Stimulated activated naive CD8-positive, alpha-beta T cell treated with anti-CD3 and anti-CD28 coated beads, Interleukin-15, Interleukin-2, amounts not matched to agents 100 ng/mL and 50 ng/mL, for 24 hours (primary cell): Measurements from ENCODE around the gene TTLL1.
"Not testable (repeated sequence)": the region's sequence is repeated elsewhere in the genome, so short reads cannot be mapped to it uniquely, and the experiment has no call there.

Experiments
- H3K27ac Mint-ChIP-seq: one replicate; pipeline ENCODE4 v1.8.0; 2021; ENCODE audit warnings: mild to moderate bottlenecking, mixed read lengths
- H3K27me3 Mint-ChIP-seq: one replicate; pipeline ENCODE4 v1.8.0; 2021; ENCODE audit warnings: mixed read lengths
- H3K36me3 Mint-ChIP-seq: one replicate; pipeline ENCODE4 v1.8.0; 2021; ENCODE audit warnings: low read depth, mixed read lengths
- H3K4me1 Mint-ChIP-seq: one replicate; pipeline ENCODE4 v1.8.0; 2021; ENCODE audit warnings: low read depth, mixed read lengths
- H3K4me3 Mint-ChIP-seq: one replicate; pipeline ENCODE4 v1.8.0; 2021; ENCODE audit warnings: mild to moderate bottlenecking, mixed read lengths
- H3K9me3 Mint-ChIP-seq: one replicate; pipeline ENCODE4 v1.8.0; 2021; ENCODE audit warnings: mixed read lengths

Gene TTLL1

GRCh38 chr22:43118024-43118849 lies 29.0 kb upstream of the TTLL1 start:
- Mint-ChIP-seq H3K36me3 (no peaks in the 10 kb centered on the region), H3K4me3 (no peak overlapping the region), H3K9me3 (no peaks in the 10 kb centered on the region), H3K27me3 (peaks cover 2% of the 10 kb centered on the region), H3K4me1 (peaks cover 5% of the 10 kb centered on the region), H3K27ac (no peak overlapping the region)

DNA sequence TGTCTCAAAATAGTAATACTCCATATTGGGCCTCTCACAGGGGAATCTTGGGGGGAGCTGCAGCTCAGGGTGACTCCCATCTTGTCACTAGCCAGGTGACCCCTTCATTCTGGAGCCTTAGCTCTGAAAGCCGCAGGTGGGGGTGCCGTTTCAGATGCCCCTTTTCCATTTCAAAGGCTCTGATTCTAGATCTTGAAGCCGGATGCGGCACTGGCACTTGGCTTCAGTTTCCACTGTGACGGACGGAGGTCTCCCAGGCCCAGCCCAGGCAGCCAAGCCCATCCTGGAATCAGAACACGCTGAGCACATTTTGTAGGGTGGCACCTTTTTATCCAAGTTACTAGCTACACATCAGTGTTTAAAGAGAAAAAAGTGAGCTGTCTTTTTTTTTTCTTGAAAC lies 27.7 kb upstream of the TTLL1 start:
- H3K27me3 Mint-ChIP-seq, result peaks cover 4% of the 10 kb centered on the region
- no peak overlapping the region for H3K4me3 Mint-ChIP-seq
- no peaks in the 10 kb centered on the region for H3K36me3 Mint-ChIP-seq
- no peaks in the 10 kb centered on the region for H3K9me3 Mint-ChIP-seq
- peaks cover 5% of the 10 kb centered on the region for H3K4me1 Mint-ChIP-seq
- H3K27ac Mint-ChIP-seq, result no peak overlapping the region

- H3K4me3 Mint-ChIP-seq, result no peak overlapping the region
- no peak overlapping the region for H3K27ac Mint-ChIP-seq
- no peaks in the 10 kb centered on the region for H3K36me3 Mint-ChIP-seq
- peaks cover 8% of the 10 kb centered on the region for H3K27me3 Mint-ChIP-seq
- no peaks in the 10 kb centered on the region for H3K9me3 Mint-ChIP-seq
- H3K4me1 Mint-ChIP-seq, result peaks cover 13% of the 10 kb centered on the region
Measured at GRCh38 chr22:43114958-43115357, 25.8 kb upstream of the TTLL1 start.

DNA sequence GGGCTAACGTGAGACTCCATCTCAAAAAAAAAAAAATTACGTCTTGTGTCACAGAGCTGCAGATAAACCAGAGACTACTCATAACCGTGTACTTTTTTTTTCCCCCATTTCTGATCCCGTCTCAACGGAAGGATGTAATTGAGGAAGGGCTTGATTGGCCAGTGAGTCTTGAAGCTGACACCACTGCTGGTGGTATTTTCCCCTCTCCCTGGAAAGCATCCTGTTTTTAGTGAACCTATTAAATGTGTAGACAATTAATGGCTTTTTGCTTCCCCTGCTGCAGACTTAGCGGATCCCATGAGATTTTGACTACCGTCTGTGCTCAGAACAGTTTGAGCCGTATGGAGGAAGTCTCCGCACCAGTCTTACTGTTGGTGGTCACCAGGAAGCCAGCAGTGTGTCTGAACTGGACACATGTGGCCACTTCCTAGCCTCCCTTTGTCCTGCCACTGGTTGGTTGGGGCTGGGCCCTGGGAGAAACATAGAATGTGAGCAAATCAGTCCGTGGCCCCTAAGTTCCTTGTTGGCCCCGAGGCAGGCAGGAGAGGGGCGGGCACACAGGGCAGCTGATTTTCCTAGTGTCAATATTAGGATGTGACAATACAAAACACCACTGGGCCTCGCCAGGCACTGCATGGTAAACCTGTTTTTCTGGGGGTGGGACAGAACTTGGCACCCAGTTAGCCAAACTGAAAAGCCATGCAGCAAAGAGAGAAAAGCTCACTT lies 24.5 kb upstream of the TTLL1 start:
- no peak overlapping the region for H3K27ac Mint-ChIP-seq
- no peaks in the 10 kb centered on the region for H3K9me3 Mint-ChIP-seq
- no peaks in the 10 kb centered on the region for H3K36me3 Mint-ChIP-seq
- no peak overlapping the region for H3K4me3 Mint-ChIP-seq
- H3K4me1 Mint-ChIP-seq, result peaks cover 13% of the 10 kb centered on the region
- H3K27me3 Mint-ChIP-seq, result peaks cover 8% of the 10 kb centered on the region

DNA sequence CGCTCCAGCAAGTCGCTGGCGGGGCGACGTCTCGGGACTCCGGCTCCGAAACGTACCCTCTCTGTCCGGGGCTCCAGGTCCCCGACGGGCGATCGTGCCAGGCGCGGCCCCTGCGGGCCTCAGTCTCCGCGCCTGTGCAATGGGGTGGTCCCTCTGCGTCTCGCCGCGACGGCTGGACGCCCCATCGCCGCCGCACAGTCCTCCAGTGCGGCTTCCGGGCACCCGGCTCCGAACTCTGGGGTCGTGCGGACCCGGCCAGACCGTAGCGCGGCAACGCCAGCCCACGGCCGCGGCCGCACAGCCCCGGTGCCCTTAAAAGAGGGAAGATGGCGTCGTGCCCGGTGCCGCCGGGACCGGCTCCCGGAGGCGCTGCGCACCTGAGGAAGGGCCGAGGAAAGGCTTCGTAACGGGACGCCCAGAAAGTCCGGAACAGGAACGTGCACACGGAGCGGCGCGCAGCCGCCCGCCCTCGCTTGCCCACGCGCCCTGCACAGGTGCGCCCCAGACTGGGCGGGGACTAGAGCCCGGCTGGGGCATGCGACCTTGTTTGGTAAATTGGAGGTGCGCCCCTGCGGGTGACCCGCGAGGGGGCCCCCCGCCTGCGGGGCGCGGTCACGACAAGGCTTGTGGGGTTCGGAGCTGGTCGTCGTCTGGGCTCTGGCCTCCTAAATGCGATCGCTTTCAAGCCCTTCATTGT lies 21.9 kb upstream of the TTLL1 start:
- Mint-ChIP-seq H3K27ac (no peak overlapping the region), H3K4me3 (peak overlapping the region; percentile 64), H3K36me3 (no peaks in the 10 kb centered on the region), H3K27me3 (peaks cover 8% of the 10 kb centered on the region), H3K9me3 (no peaks in the 10 kb centered on the region), H3K4me1 (peaks cover 12% of the 10 kb centered on the region)

DNA sequence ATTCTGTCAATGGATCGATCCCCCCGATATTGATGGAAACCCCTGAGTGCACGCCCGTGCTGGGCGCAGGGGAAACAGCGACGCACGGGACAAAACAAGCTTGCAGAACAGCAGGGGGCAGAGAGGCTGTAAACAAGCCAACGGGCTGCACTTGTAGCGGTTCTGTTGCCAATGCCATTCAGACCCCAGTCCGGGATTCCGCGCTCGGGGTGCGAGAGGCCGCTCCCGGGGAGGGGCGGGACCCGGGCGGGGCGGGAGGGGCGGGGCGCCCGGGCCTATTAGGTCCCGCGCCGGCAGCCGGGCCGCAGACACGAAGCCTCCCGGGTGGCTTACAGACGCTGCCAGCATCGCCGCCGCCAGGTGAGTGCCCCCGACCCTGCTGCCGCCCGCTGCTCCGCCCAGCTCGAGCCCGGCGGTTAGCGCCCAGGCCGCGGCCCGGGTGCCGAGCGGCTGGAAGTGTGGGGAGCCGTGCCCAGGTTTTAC lies 21.3 kb upstream of the TTLL1 start, which contains the start of gene BIK:
Gene BIK, plus strand, starts transcription at position 307 of the 483 bp plus-strand sequence. CDS start 13,273 bp downstream, outside the sequence.
- no peak within 1 kb of the TSS for H3K27ac Mint-ChIP-seq
- peaks cover 8% of the 10 kb centered on the region for H3K4me1 Mint-ChIP-seq
- H3K36me3 Mint-ChIP-seq, result no peaks in the 10 kb centered on the region
- no peaks in the 10 kb centered on the region for H3K9me3 Mint-ChIP-seq
- peak within 1 kb of the TSS; percentile 65 for H3K4me3 Mint-ChIP-seq
- peaks cover 8% of the 10 kb centered on the region for H3K27me3 Mint-ChIP-seq

- Mint-ChIP-seq H3K27ac (no peak overlapping the region), H3K27me3 (peaks cover 8% of the 10 kb centered on the region), H3K4me1 (peaks cover 8% of the 10 kb centered on the region), H3K4me3 (peak overlapping the region; percentile 65), H3K9me3 (no peaks in the 10 kb centered on the region), H3K36me3 (no peaks in the 10 kb centered on the region)
Measured at GRCh38 chr22:43109921-43110443, 20.8 kb upstream of the TTLL1 start.

DNA sequence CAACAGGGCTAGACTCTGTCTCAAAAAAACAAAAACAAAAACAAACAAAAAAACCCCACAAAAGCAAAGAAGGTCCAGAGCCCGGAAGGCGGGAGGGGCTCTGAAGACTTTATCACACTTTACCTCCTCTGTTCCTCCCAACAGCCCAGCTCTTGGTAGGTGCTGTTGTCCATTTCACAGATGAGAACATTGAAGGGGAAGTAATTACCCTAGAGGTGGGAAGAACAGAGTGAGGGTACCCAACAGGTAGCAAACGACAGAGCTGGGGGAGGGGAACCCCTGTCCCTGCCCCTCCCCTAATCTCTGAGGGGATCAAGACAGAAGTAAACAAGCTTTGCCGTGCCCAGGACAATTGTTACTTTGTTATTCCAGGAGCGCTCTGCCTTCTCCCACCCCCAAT lies 20.3 kb upstream of the TTLL1 start:
- no peak overlapping the region for H3K4me3 Mint-ChIP-seq
- peaks cover 8% of the 10 kb centered on the region for H3K4me1 Mint-ChIP-seq
- H3K9me3 Mint-ChIP-seq, result no peaks in the 10 kb centered on the region
- H3K27ac Mint-ChIP-seq, result no peak overlapping the region
- H3K27me3 Mint-ChIP-seq, result peaks cover 8% of the 10 kb centered on the region
- no peaks in the 10 kb centered on the region for H3K36me3 Mint-ChIP-seq

- peaks cover 15% of the 10 kb centered on the region for H3K4me1 Mint-ChIP-seq
- H3K27ac Mint-ChIP-seq, result no peak overlapping the region
- H3K4me3 Mint-ChIP-seq, result no peak overlapping the region
- H3K9me3 Mint-ChIP-seq, result no peaks in the 10 kb centered on the region
- H3K36me3 Mint-ChIP-seq, result no peaks in the 10 kb centered on the region
- H3K27me3 Mint-ChIP-seq, result peaks cover 4% of the 10 kb centered on the region
Measured at GRCh38 chr22:43106302-43106701, 17.1 kb upstream of the TTLL1 start.

DNA sequence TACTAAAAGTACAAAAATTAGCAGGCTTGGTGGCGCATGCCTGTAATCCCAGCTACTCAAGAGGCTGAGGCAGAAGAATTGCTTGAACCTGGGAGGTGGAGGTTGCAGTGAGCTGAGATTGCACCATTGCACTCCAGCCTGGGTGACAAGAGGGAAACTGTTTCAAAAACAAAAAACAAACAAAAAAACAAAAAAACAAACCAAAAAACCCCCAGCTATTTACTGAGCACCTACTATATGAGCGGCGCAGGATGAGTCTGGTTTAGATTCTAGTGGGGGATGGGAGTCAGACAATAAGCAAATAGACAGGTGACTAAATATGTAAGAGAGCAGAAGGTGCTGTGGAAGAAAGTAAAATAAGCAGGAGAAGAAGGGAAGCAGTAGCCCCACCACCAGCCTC lies 15.8 kb upstream of the TTLL1 start:
- peaks cover 15% of the 10 kb centered on the region for H3K4me1 Mint-ChIP-seq
- H3K4me3 Mint-ChIP-seq, H3K27me3 Mint-ChIP-seq, H3K36me3 Mint-ChIP-seq, H3K9me3 Mint-ChIP-seq, H3K27ac Mint-ChIP-seq: not testable (repeated sequence)

DNA sequence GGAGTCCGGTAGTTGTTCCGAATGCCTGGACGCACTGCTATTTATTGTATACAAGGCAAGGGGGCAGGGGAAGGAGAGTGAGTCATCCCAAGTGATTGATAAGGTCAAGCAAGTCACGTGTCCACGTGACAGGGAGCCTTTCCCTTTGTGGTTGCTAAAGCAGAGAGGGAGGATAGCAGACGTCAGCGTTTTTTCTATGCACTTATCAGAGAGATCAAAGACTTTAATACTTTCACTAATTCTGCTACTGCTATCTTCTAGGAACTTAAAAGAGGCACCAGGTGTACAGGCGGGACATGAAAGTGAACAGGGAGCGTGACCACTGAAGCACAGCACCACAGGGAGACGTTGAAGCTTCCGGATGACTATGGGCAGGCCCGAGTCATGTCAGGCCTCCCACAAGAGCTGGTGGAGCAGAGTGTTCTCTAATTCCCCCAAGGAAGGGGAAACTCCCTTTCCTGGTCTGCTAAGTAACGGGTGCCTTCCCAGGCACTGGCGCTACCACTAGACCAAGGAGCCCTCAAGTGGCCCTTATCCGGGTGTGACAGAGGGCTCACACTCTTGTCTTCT lies 14.9 kb upstream of the TTLL1 start:
- Mint-ChIP-seq H3K27ac (peak overlapping the region; percentile 65), H3K4me1 (peaks cover 15% of the 10 kb centered on the region)
- H3K36me3 Mint-ChIP-seq, H3K9me3 Mint-ChIP-seq, H3K4me3 Mint-ChIP-seq, H3K27me3 Mint-ChIP-seq: not testable (repeated sequence)

GRCh38 chr22:43101306-43101705 lies 12.1 kb upstream of the TTLL1 start:
- Mint-ChIP-seq H3K9me3 (peaks cover 2% of the 10 kb centered on the region), H3K27ac (no peak overlapping the region), H3K27me3 (no peaks in the 10 kb centered on the region), H3K4me3 (no peak overlapping the region), H3K4me1 (peaks cover 15% of the 10 kb centered on the region), H3K36me3 (no peaks in the 10 kb centered on the region)

- H3K4me1 Mint-ChIP-seq, result peaks cover 15% of the 10 kb centered on the region
- peaks cover 8% of the 10 kb centered on the region for H3K9me3 Mint-ChIP-seq
- H3K36me3 Mint-ChIP-seq, result no peaks in the 10 kb centered on the region
- H3K27ac Mint-ChIP-seq, result no peak overlapping the region
- no peak overlapping the region for H3K4me3 Mint-ChIP-seq
- H3K27me3 Mint-ChIP-seq, result no peaks in the 10 kb centered on the region
Measured at GRCh38 chr22:43100225-43100624, 11.0 kb upstream of the TTLL1 start.

DNA sequence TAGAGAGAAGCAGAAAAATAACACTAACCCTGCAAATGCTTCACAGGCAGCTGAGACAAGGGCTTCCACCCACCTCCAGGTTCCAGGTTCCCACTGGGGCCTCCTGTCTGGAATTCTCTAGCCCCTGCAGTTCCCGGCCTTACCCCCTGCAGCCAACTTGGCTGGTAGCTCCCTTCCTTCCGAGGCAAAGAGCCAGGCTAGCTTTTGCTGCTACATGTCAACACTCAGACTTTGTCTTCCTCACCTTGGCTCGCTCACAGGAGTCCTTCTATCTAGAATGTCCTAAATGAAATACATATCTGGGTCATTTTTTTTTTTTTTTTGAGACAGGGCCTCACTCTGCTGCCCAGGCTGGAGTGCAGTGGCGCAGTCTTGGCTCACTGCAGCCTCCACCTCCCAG lies 9.9 kb upstream of the TTLL1 start:
- no peak overlapping the region for H3K27ac Mint-ChIP-seq
- H3K4me1 Mint-ChIP-seq, result peaks cover 13% of the 10 kb centered on the region
- no peaks in the 10 kb centered on the region for H3K27me3 Mint-ChIP-seq
- H3K36me3 Mint-ChIP-seq, result no peaks in the 10 kb centered on the region
- H3K4me3 Mint-ChIP-seq, result no peak overlapping the region
- H3K9me3 Mint-ChIP-seq, result peaks cover 8% of the 10 kb centered on the region
